Lower leg skin (tissue), 4 donors: ENCODE results near the gene SPSB3. TPM values are rescaled to one million over a fixed set of nuclear protein-coding genes. Genes with fewer than 3 reads are reported as not detected.
A peak's percentile ranks its signal among the peaks of the same experiment; 100 is the strongest.

Source experiments
- DNase-seq, 2 donors: peaks; one replicate each; pipeline ENCODE4 v3.0.0-alpha.2; 2019; ENCODE audit warnings: low spot score in 2 of 2
- H3K4me3 ChIP-seq: fragments of 200-600 bp; sonication (generic); 2 replicates; pipeline ENCODE4 v1.5.1; 2017; ENCODE audit warnings: mild to moderate bottlenecking, low read depth; ENCODE audit not compliant: poor library complexity, severe bottlenecking
- POLR2A ChIP-seq, 2 donors: fragments of 450-650 bp; IDR thresholded peaks; one replicate each; pipeline ENCODE4 v1.6.1; 2016 to 2017; ENCODE audit warnings: antibody characterized with exemption in 2 of 2, mild to moderate bottlenecking in 1 of 2, moderate library complexity in 1 of 2
- WGBS, 2 donors: methylation state at CpG; one replicate each; pipeline ENCODE4 v1.1.5; 2018; 5-methylcytosine and 5-hydroxymethylcytosine counted together
- intact Hi-C: fragments of 100-400 bp; cut with DNase I; formaldehyde crosslinking; loops from one replicate; pipeline ENCODE4 v1.15.0; 2023; ENCODE audit warnings: low total_unique reads
- total RNA-seq, 4 donors: library from RNA; depleted of rRNA; stranded (reverse); fragments of >200 nt; gene quantifications; one replicate each; pipeline ENCODE4 v1.1.0, GENCODE V29; 2016
- TF ChIP-seq, protein P1 (sequence below), 3 donors: fragments of 450-650 bp; IDR thresholded peaks; one replicate each; pipeline ENCODE4 v1.5.1; 2016; ENCODE audit warnings: antibody characterized with exemption in 3 of 3, mild to moderate bottlenecking in 3 of 3, moderate library complexity in 2 of 3

SPSB3 gene
- total RNA-seq, 4 donors from 2014 or later, result 146 to 238 (median 172) TPM

DNA sequence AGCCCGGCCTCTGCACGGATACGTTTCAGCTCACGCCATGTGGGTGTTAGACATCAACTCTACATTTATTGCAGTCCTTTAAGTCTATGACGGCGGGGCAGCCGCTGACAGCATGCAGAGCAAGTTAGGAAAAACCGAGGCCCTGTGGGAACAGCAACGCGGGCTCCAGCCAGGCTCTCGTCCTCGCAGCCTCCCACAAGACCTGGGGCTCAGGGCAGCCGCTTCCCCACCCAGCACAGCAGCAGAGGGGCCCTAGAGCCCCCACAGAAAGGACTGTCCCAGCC, 5.8 kb downstream of the SPSB3 start:
- intact Hi-C loops, result no loop called here
- 80 to 83% methylated on average over 10 to 13 of the region's 13 CpGs for WGBS, 2 donors

DNA sequence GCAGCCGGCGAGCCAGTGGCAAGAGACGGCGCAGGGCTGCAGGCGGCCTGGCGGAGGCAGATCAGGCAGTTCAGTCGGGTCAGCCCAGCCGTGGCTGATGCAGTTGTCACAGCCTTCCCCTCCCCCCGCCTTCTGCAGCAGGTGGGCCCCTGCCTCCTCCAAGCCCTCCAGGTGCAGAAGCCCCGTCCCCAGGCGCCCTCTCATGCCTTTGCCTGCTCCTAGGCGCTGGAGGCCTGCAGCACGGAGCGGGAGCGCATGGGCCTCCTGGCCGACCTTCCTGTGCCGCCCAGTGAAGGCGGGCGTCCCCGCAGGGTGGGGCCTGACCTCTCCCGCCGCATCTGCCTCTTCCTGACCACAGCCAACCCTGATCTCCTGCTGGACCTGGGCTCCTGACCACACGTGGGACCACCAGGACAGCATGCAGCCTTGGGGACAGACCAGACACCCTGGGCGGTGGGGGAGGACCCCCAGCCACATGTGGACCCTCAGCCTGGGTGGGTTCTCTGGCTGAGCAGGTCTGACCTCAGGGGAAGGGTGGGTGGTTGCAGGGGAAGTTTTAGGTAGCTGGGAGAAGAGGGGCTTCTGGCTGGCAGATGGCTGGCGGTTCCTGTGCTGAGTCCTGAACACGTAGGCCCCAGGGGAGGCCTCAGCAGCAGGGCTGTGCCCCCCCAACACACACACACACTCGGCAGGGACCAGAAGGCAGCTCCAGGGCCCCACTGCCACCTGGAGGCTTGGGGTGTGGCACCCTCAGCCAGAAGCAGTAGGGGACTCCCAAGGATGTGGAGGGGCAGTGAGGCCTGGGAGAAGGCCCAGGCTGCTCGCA, 6.3 kb downstream of the SPSB3 start:
- TF ChIP-seq, protein P1, sequence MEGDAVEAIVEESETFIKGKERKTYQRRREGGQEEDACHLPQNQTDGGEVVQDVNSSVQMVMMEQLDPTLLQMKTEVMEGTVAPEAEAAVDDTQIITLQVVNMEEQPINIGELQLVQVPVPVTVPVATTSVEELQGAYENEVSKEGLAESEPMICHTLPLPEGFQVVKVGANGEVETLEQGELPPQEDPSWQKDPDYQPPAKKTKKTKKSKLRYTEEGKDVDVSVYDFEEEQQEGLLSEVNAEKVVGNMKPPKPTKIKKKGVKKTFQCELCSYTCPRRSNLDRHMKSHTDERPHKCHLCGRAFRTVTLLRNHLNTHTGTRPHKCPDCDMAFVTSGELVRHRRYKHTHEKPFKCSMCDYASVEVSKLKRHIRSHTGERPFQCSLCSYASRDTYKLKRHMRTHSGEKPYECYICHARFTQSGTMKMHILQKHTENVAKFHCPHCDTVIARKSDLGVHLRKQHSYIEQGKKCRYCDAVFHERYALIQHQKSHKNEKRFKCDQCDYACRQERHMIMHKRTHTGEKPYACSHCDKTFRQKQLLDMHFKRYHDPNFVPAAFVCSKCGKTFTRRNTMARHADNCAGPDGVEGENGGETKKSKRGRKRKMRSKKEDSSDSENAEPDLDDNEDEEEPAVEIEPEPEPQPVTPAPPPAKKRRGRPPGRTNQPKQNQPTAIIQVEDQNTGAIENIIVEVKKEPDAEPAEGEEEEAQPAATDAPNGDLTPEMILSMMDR (IDR thresholded peaks at IDR 0.05), result no peak
- no peak for TF ChIP-seq POLR2A (IDR thresholded peaks at IDR 0.05)
- intact Hi-C loops, result no loop called here
- no peak for DNase-seq

More for the DNA sequence above, 5.8 kb downstream of the SPSB3 start:
- TF ChIP-seq, protein P1 (IDR thresholded peaks at IDR 0.05), result no peak
- H3K4me3 ChIP-seq, result no peak overlapping the region
- no peak for DNase-seq

DNA sequence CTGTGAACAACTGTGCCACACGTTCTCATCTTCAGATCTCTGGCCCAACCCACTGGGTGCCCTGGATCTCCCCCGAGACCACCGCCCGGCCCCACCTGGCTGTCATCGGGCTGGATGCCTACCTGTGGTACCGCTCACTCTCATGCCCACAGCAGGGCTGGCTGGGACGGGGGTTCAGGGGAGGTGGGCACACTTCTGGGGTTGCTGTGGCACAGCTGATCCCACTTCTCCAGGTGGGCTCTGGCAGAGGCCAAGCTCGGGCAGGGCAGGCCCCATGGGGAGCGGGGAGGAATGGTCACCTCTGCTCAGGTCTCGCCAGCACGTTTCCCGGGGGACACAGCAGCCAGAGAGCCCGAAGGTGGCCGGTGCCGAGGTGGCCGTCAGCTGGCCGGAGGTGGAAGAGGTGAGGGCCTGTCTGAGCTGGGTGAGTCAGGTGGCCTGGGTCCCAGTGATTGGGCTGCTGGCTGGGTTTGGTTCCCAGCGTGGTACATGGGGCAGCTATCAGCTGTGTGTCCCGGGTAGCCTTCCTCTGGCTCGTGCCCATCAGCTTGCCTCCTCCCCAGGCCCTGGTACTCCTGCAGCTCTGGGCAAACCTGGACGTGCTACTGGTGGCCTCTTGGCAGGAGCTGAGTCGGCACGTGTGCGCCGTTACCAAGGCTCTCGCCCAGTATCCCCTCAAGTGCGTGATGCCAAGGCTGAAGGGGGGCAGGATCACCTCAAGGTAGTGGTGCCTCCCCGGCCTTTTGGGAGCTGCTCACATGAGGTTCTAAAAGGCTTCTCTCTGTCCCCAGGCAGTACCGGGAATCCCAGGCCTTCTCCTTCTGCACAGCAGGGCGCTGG, 7.1 kb downstream of the SPSB3 start:
- TF ChIP-seq, protein P1 (IDR thresholded peaks at IDR 0.05), result no peak
- TF ChIP-seq POLR2A (IDR thresholded peaks at IDR 0.05), result no peak
- WGBS, 2 donors, result 85% methylated on average over 22 to 30 of the region's 30 CpGs

More for the DNA sequence above, 6.3 kb downstream of the SPSB3 start:
- 80 to 81% methylated on average over 15 to 27 of the region's 28 CpGs for WGBS, 2 donors
- no peak overlapping the region for H3K4me3 ChIP-seq

DNA sequence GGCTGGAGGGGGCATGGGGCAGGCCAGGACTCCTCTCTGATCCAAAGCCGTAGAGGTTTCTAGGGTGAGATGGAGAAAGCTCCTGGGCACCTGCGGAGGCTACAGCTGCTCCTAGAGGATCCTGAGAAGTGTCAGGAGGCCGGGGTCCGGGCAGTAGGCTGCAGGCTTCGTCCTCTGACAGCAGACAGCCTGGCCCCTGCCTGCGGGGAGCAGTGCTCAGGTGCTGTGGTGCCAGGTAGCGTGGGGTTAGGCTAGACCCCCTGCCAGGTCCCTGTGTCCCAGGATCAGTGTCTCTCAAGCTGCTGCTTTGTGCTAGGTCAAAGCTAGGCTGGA, 8.0 kb downstream of the SPSB3 start:
- no peak for TF ChIP-seq POLR2A (IDR thresholded peaks at IDR 0.05)
- TF ChIP-seq, protein P1 (IDR thresholded peaks at IDR 0.05), result no peak
- intact Hi-C loops, result no loop called here

More for the DNA sequence above, 7.1 kb downstream of the SPSB3 start:
- intact Hi-C loops, result no loop called here
- no peak overlapping the region for H3K4me3 ChIP-seq
- no peak for DNase-seq

DNA sequence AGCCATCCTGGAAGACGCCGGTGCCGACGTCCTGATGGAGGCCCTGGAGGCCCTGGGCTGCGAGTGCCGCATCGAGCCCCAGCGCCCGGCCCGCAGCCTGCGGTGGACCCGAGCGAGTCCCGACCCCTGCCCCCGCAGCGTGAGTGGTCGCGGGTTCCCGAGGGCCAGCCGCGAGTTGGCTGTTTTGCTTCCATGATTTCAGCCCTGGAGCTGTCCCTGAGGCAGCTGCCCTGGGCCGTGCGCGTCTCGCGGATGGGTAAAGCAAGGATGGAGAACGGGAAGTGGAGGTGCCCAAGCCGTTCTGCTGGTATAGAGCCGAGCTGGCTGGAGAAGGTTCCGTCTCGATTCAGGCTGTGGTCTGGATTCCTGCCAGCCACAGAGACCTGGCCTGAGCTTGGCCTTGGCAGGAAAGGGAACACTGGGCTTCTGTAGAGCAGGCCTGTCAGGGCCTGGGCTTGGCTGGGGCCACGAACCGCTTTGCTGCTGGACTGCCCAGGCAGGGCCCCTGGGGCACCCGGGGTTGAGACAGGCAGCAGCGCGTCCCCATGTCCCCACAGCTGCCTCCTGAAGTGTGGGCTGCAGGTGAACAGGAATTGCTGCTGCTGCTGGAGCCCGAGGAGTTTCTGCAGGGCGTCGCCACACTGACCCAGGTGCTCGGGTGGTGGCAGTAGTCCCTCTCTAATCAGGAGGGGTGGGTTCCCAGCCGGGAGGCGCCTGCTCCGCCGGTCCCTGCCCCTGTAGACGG, 8.5 kb downstream of the SPSB3 start:
- no peak for DNase-seq
- 3 to 15% methylated on average over 21 to 31 of the region's 45 CpGs for WGBS, 2 donors
- H3K4me3 ChIP-seq, result peak overlapping the region; percentile 69
- intact Hi-C loops, result no loop called here
- TF ChIP-seq, protein P1 (IDR thresholded peaks at IDR 0.05), result no peak
- TF ChIP-seq POLR2A (IDR thresholded peaks at IDR 0.05), result no peak

More for the DNA sequence above, 8.0 kb downstream of the SPSB3 start:
- no peak overlapping the region for H3K4me3 ChIP-seq
- no peak for DNase-seq
- 82 to 85% methylated on average over 7 of the region's 7 CpGs for WGBS, 2 donors
